Measurements from ENCODE around the gene DDX31. TPM values are rescaled to one million over a fixed set of nuclear protein-coding genes. Genes with fewer than 3 reads are reported as not detected.

Gene DDX31
- total RNA-seq, 1 experiment from 2014 or later = 28.4 TPM

- Mint-ChIP-seq H3K36me3 (ENCODE audit: insufficient read depth in 1 of 3, low read depth in 3 of 3) (peaks cover 27 to 69% (median 57%) of the 10 kb centered on the region in 3 experiments), H3K27ac (no peak overlapping the region), H3K4me3 (no peak overlapping the region), H3K9me3 (no peaks in the 10 kb centered on the region), H3K27me3 (ENCODE audit: low read depth) (no peaks in the 10 kb centered on the region), H3K4me1 (no peaks in the 10 kb centered on the region)
- H3K4me1 ChIP-seq (ENCODE audit: insufficient read depth, low read length) = no peaks in the 10 kb centered on the region
- H3K14ac ChIP-seq (ENCODE audit: insufficient read depth, low read length) = no peak overlapping the region
- no peak overlapping the region for H3K4ac ChIP-seq (ENCODE audit: low read depth, low read length)
- H4K20me1 ChIP-seq (ENCODE audit: control insufficient read depth, insufficient read depth, insufficient read length) = no peaks in the 10 kb centered on the region
- H2BK5ac ChIP-seq (ENCODE audit: insufficient read length, low read length) = no peak overlapping the region
- no peak overlapping the region for H2AFZ ChIP-seq (ENCODE audit: low read length)
- H2AK5ac ChIP-seq (ENCODE audit: insufficient read length, low read length) = no peak overlapping the region
- H2BK12ac ChIP-seq (ENCODE audit: insufficient read length, low read depth, low read length) = no peak overlapping the region
- H3K23me2 ChIP-seq (ENCODE audit: insufficient read length, low read depth, low read length, poor library complexity, severe bottlenecking) = no peaks in the 10 kb centered on the region
- H3K18ac ChIP-seq (ENCODE audit: insufficient read length, low read depth, low read length) = no peak overlapping the region
- DNase-seq = no peak
- no peak overlapping the region for H4K5ac ChIP-seq (ENCODE audit: insufficient read length, low read depth, low read length)
- H3K9ac ChIP-seq (ENCODE audit: extremely low read depth, insufficient read length, low read length) = no peak overlapping the region
- H3K27me3 ChIP-seq (ENCODE audit: insufficient read depth, low read length) = no peaks in the 10 kb centered on the region
- no peak overlapping the region for H3K23ac ChIP-seq (ENCODE audit: insufficient read length, low read depth, low read length)
- H2BK120ac ChIP-seq (ENCODE audit: low read depth, low read length, poor library complexity, severe bottlenecking) = no peak overlapping the region
- H4K8ac ChIP-seq (replicated peaks; ENCODE audit: insufficient read length, low read depth, low read length) = no peak overlapping the region
- WGBS (ENCODE audit: extremely low coverage, insufficient read length, low lambda C conversion rate) = no CpG with 5 or more reads among the region's 3 CpGs
- no peaks in the 10 kb centered on the region for H3K79me2 ChIP-seq (ENCODE audit: insufficient read depth, low read length)
- H3T11ph ChIP-seq (ENCODE audit: low read length) = no peak overlapping the region
- H3K79me1 ChIP-seq (ENCODE audit: insufficient read depth, low read depth, low read length, poor library complexity, severe bottlenecking) = no peaks in the 10 kb centered on the region
- TF ChIP-seq CTCF (conservative IDR thresholded peaks at IDR 0.05) = no peak
- no peak overlapping the region for H3K27ac ChIP-seq (ENCODE audit: insufficient read length, low read depth, low read length)
- no peak overlapping the region for H2BK15ac ChIP-seq (ENCODE audit: low read depth, low read length)
- H3K4me2 ChIP-seq (ENCODE audit: insufficient read depth, insufficient read length, low read length) = no peak overlapping the region
- H3K56ac ChIP-seq (ENCODE audit: insufficient read length, low read depth, low read length) = no peak overlapping the region
- H2BK20ac ChIP-seq (ENCODE audit: low read depth, low read length, poor library complexity, severe bottlenecking) = no peak overlapping the region
- H3K9me3 ChIP-seq (ENCODE audit: control insufficient read depth, low read depth, low read length) = no peaks in the 10 kb centered on the region
- no peak overlapping the region for H4K91ac ChIP-seq (ENCODE audit: insufficient read length, low read depth, low read length)
These were observed 21.1 kb downstream of the DDX31 start for GRCh38 chr9:132648685-132649084.
